GM18907 (cell line): ENCODE results near the gene CELF5.
"Not testable (repeated sequence)": the region's sequence is repeated elsewhere in the genome, so short reads cannot be mapped to it uniquely, and the experiment has no call there.

Source experiments
- ATAC-seq: cut with Tn5 transposase; IDR thresholded peaks from one replicate; pipeline ENCODE4 v1.9.1; 2021; ENCODE audit warnings: mild to moderate bottlenecking, moderate library complexity; ENCODE audit not compliant: unreplicated experiment

Gene CELF5

DNA sequence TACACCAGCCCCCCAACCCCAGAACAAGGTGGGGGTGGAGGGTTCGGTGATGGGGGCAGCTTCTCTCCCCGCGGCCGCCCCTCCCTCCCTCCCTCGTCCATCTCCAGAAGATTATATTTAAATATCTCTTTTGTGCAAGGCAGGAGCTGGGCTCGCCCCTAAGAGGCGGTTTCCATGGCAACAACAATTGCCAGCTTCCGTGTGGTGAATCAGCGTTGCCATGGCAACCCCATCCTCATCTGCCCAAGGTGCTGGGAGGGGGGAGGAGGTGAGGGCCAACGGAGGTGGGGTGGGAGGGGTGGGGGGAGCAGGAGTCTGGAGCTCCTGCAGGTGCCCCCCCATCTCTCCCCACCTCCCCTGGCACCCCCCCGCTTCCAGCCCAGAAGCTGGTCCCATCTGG lies 46.4 kb downstream of the CELF5 start:
- no peak for ATAC-seq

DNA sequence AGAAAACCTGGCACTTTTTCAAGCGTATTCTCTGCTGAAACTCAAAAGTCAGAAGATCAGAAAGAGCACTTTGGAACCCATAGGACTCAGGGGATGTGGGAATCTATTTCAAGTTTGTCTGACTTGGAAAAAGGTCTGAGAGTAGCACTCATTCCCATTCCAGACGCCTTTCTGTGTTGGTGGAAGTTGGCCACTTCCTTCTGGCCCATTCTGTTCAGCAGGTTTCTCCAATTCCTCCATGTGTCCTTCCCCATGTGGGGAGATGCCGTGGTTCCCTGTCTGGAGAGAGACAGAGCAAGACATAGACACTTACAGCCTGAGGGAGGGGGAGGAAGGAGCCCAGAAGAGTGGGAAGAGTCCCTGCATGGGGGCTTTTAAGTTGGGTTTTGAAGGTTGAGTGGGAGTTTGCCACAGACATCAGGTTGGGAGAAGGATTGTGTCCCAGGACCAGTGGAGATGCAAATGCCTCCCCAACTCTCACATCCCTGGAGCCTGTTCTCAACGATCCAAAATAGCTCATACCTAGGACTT lies 48.0 kb downstream of the CELF5 start:
- no peak for ATAC-seq

DNA sequence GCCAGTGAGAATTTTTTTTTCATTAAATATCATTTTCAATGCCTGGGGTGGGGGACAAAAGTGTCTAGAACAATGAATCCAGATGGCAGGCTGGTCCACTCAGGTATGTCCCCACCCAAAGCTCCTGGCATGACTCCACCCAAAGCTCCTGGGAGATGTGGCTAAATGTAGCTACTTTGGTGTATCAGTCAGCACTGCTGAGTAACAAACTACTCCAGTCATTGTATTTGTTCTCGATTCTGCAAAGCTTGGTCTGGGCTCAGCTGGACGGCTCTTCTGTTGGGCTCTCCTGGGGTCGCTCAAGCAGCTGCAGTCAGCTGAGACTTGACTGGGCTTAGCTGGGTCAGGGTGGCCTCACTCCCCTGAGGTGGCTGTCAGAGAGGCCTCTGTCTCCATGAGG lies 48.5 kb downstream of the CELF5 start:
- ATAC-seq: no peak

DNA sequence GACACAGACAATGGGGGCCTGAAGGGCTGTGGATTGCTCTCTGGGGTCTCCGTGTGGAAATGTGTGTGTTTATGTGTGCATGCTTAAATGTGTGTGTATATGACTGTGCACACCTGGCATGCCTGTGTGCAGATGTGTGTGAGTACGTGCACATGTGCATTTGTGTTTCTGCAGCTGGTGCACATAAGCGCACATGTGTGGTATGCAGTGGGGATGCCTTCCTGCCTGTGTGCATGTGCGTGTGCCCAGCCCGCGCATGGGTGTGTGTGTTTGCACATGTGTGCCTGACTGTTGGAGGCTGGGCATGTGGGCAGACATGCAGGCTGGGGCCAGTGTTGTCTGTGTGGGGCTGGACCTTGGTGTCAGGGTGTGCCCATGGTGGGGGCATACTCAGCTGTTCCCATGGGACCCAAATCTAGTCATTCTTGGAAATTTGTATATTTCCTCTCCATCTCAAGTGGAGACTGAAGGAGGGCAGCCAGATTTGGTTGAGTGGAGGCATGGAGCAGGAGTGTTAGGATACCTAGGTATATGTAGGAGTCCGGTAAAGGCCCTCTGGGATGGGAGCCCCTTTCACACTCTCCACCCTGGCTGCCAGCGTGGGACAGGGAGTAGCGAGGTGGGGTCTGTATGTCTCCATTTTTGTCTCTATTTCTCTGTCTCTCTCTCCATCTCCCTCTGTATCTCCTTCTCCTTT lies 49.9 kb downstream of the CELF5 start:
- no peak for ATAC-seq

DNA sequence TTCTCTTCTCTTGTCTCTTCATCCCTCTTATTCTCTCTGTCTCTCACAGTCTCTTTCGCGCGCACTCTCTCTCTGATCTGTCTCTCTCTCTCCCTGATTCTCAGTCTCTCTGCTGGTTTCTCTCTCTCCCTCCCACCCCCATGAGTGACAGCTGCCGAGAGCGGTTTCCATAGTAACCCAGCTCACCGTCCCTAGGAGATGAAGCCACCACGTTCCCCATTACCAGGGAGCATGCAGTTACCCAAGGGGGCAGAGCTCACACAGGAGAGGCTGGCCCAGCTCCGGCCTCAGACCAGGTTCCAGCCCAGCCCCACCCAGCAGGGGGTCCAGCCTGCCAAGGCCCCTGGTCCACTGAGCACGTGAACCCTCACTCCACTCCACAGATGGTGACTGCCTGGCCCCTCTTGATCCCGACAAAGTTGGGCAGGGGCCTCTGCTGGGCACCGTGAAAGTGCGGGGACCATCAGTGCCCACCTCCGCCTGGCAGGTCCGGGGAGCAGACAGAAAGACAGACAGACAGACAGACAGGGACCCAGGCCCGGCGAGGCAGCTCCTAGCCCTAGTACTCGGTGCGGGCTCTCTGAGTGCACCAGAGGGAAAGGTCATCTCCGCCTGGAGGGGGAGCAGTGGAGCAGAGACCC lies 50.6 kb downstream of the CELF5 start:
- no peak for ATAC-seq

DNA sequence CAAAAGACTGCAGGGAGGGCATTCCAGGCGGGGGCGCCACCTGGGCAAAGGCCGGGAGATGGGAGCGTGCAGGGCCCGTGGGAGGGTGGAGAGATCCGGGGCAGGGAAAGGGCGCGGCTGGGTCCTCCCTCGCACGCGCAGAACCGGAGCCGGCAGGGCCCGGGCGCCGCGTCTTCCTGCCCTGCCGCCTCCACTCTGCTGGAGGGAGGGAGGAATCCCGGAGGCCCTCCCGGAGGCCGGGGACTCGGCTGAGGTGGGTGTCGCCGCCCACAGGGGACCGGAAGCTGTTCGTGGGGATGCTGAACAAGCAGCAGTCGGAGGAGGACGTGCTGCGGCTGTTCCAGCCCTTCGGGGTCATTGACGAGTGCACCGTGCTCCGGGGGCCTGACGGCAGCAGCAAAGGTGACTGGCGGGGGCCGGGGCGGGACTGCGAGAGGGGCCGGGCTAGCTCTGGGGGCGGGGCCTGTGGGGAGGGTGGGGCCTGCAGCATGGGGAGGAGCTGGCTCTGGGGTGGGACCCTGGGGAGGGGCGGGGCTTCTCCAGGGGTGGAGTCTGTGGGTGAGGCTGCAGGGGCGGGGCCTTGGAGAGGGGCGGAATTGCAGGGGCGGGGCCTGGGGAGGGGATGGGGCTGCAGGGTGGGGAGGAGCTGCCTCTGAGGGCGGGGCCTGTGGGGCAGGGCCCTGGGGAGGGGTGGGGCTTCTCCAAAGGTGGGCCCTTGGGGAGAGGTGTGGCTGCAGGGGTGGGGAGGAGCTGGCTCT lies 51.3 kb downstream of the CELF5 start:
- no peak for ATAC-seq

DNA sequence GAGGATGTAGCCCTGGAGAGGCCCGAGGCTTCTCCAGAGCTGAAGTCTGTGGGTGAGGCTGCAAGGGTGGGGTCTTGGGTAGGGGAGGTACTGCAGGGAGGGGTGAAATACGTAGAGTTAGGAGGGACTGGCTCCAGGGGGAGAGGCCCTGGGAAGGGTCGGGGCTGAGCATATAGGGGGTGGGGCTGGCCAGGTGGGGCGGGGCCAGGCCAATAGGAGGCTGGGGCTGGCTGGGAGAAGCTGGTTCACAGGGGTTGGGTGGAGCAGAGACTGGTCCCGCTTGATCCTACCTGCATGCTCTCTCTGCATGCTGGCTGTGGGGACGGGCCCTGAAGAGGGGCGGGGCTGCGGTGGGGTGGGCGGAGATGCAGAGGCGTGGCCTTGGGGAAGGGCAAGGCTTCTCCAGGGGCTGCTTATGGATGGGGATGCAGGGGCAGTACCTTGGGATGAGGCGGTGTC lies 51.9 kb downstream of the CELF5 start:
- no peak for ATAC-seq

DNA sequence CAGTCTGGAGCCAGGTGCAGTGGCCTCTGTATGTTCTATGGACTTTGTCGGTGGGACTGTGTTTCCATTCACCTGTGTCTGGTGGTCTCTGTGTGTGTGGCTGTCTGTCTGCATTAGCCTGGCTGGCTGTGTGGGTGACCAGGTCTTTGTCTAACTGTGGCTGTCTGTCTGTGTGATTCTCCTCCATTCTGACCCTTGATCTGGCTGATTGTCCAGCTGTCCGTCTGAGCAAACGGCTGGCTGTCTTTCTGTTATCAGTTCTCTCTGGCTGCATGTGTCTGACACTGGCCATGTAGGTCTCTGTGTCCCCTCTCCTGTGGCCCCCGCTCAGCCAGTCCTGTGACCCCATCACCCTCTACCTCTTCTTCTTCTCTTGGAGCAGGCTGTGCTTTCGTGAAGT lies 53.2 kb downstream of the CELF5 start:
- ATAC-seq: no peak

DNA sequence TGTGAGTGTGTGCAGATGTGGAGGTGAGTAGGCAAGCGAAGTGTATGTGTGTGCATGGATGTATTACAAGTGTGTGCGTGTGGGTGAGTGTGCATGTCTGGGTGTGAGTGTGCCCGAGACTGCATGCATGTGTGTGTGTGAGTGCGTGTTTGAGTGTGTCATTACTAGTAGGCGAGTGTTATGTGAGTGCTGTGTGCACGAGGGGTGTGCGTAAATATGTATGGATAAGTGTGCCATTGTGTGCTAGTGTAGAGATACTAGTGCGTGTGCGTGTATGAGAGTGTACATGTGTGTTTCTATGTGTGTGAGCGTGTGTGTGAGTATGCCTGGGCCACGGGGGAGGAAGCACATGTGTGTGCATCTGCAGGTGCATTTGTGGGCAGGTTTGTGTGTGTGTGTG lies 53.8 kb downstream of the CELF5 start:
- no peak for ATAC-seq

DNA sequence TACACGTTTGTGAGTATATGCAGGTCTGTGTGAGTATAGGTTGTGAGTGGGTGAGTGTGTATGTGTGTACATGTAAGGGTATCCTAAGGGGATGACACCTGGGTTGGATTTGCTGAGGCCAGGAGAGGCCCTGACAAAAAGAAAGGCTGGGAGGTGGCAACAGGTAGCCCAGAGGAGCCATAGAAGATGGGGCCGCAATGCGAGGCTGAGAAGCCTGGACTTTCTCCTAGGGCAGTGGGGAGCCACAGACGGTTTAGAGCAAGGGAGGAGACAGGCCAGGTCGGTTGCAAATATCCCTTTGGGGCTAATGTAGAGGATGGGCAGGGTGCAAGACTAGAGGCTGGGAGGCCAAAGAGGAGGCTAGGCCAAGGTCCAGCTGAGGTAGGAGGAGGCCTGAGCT lies 54.3 kb downstream of the CELF5 start:
- ATAC-seq: no peak

DNA sequence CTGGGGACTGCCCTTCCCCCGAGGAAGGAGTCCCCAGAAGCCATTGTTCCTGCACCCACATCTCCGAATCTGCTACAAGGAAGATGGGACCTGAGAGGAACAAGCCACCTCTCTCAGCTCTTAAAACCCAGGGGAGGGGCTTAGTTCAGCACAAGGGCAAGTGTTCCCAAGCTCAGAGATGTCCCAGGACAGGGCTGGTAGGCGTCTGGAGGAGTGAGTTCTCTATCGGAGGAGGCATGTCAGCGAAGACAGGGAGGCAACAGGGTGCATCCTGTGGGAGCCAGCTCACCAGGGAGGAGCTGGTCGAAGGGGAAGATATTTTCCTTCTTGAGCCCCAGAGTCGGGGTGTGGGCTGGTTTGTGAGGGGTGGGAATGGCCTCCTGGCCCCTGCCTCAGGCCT lies 54.8 kb downstream of the CELF5 start:
- ATAC-seq: no peak

DNA sequence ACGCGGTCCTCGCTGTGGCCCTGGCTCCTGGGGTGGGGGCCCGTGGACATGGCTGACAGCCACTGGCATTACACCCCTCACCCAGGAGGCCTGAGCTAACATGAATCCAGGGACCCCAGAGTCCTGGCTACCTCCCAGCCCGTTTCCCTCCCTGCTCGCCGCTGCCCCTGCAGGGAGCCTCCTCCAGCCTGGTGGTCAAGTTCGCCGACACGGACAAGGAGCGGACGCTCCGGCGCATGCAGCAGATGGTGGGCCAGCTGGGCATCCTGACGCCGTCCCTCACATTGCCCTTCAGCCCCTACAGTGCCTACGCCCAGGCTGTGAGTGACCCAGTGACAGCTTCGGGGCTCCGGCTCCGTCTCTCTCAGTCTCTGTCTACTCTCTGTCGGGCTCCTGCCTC lies 56.6 kb downstream of the CELF5 start:
- no peak for ATAC-seq

DNA sequence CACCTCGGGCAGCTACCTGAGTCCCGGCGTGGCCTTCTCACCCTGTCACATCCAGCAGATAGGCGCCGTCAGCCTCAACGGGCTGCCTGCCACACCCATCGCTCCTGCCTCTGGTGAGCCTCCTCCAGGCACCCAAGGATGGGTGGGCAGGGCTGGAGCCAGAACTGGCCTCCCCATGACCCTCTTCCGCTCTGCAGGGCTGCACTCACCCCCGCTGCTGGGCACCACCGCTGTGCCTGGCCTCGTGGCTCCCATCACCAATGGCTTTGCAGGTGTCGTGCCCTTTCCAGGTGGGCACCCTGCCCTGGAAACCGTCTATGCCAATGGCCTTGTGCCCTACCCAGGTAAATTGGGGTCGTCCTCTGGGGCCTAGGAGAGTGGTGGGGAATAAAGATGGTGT lies 57.7 kb downstream of the CELF5 start:
- ATAC-seq: no peak

DNA sequence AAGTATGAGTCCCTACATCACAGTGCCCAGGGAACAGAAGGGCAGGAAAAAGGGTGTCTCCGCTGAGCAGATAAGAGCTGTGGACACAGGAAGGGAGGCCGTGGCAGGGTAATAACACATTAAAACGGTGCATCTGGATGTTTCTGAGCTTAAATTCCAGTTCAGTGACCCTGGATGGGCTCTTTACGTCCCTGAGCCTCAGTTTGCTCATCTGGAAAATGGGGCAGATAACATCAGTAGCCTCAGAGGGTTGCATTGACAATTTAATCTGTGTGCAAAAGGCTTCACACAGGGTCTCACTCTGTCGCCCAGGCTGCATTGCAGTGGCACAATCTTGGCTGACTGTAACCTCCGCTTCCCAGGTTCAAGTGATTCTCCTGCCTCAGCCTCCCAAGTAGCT lies 58.1 kb downstream of the CELF5 start:
- ATAC-seq: no peak

DNA sequence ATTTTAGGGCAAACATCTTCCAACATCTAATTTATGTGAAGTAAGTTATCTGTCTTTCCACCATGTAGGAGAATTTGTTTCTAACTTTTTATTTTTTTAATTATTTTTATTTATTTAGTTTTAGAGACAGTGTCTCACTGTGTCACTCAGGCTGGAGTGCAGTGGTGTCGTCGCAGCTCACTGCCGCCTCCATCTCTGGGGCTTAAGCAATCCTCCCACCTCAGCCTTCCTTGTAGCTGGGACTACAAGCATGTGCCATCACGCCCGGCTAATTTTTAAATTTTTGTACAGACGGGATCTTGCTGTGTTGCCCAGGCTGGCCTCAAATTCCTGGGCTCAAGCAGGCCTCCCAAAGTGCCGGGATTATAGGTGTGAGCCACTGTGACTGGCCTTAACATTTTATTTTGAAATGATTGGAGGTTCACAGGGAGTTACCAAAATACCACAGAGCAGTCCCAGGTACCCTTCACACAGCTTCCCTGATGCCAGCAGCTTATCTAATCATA lies 58.8 kb downstream of the CELF5 start:
- no peak for ATAC-seq

DNA sequence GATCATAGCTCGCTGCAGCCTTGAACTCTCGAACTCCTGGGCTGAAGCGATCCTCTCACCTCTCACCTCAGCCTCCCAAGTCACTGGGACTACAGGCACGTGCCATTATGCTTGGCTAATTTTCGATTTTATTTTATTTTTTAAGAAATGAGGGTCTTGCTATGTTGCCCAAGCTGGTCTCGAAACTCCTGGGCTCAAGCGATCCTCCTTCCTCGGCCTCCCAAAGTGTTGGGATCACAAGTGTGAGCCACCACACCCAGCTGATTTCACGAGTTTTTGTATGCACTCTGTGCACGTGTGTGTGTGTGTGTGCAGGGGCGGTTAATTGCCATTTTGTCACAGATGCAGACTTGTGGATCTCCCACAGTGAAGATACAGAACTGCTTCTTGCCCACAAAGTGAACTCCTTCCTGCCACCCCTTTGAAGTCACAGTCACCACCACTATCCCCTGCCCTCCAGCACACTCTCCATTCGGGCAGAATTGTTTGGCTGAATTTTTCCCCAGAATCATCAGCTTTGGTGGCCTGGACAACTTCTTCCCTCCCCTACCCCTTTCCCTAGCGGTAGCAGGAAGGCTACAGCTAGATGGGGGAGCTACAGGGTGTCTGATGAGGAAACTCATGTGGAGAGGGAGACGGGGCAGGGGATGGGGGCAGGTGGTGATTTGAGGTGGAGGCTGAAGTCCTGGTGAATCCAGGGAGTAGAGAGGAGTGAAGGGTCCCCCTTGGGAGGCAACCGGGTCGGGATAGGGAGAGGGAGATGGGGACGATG lies 59.6 kb downstream of the CELF5 start:
- ATAC-seq: no peak

DNA sequence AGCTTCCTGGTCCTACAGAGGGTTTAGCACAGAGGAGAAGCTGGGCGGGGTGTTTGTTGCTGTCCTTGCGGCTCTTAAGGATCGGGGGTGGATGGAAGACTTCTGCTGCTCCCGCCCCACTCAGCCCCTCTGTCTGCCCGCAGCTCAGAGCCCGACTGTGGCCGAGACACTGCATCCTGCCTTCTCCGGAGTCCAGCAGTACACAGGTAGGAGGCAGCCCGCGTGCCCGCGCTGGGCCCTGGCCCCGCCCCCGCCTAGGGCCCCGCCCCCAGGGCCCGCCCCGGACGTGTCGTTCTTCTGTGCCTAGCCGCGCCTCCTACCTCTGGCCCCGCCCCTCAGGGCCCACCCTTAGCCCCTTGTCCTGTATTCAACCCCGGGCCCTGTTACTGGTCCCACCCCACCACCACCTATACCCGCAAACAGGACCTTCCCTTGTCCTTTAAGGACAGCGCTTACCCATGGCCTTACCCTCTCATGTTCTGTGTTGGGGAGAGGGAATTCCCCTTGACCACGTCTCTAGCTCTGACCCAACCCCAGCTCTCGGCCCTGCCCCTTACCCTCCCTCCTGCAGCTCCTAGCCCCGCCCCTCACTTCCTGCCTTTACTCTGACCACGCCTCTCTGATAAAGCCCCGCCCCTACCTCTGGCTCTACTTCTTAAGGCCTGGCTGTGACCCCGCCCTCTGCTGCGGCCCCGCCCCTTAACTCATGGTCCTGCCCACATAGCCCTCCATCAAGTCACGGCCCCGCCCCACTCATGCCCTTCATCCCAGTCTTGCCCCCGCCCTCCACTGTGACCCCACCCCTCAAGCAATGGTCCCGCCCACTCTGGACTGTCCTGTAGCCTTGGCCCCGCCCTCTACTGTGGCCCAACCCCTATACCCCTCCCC lies 60.5 kb downstream of the CELF5 start:
- no peak for ATAC-seq

DNA sequence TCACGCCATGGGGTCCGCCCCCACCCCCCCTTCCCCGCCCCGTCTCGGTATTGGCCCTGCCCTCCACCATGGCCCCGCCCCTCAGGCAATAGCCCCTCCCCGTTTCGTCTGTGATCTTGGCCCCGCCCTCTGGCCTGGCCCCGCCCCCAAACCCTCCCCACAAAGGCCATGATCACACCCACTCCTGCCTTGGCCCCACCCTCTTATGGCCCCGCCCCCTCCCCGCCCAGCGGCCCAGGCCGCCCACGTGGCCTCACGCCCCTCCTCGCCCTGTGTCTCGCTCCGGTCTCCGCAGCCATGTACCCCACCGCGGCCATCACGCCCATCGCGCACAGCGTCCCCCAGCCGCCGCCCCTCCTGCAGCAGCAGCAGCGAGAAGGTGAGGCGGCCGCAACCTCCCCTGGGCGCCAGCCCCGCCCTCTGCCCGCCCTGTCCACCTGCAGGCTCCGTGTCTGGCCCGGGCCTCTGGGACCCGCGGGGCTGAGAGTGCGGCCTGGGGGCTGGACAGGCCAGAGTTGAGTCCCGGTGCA lies 61.3 kb downstream of the CELF5 start:
- ATAC-seq: no peak

DNA sequence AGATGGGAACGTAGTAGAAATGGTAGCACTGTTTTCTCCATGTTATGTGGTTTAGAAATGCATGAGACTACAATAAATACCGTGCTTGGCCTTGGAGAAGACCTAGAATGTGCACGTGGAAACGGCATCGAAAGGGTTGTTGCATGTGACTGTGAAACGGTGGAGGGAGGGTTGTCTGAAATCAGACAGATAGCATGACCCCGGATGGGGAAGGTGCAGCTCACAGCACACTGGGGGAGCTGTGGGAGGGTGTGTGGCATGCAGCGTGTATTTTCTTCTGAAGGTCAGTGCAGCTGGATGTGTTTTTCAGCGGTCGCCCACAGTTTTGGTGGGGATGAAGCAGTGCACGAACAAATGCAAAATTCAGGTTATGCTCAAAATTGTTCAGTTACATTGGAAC lies 63.4 kb downstream of the CELF5 start:
- ATAC-seq: no peak

DNA sequence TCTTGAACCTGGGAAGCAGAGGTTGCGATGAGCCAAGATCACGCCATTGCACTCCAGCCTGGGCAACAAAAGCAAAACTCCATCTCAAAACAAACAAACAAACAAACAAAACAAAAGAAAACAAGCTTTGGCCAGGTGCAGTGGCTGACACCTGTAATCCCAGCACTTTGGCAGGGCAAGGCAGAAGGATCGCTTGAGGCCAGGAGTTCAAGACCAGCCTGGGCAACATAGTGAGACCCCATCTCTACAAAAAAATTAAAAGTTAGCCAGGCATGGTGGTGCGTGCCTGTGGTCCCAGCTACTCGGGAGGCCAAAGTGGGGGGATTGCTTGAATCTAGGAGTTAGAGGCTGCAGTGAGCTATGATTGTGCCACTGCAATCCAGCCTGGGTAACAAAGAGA lies 64.0 kb downstream of the CELF5 start:
- ATAC-seq: not testable (repeated sequence)
